GM18507 (cell line): ENCODE measurements around the gene DCLK1.

ENCODE experiments used
- DNase-seq: peaks from one replicate; pipeline ENCODE4 v3.0.0; 2011; ENCODE audit warnings: low read depth; ENCODE audit not compliant: insufficient read length; ENCODE audit errors: extremely low spot score
- FAIRE-seq: peaks from 2 replicates; lab custom pipeline; 2011; peaks lifted over from hg19 to GRCh38; lab: Jason Lieb, UNC

Gene DCLK1

DNA sequence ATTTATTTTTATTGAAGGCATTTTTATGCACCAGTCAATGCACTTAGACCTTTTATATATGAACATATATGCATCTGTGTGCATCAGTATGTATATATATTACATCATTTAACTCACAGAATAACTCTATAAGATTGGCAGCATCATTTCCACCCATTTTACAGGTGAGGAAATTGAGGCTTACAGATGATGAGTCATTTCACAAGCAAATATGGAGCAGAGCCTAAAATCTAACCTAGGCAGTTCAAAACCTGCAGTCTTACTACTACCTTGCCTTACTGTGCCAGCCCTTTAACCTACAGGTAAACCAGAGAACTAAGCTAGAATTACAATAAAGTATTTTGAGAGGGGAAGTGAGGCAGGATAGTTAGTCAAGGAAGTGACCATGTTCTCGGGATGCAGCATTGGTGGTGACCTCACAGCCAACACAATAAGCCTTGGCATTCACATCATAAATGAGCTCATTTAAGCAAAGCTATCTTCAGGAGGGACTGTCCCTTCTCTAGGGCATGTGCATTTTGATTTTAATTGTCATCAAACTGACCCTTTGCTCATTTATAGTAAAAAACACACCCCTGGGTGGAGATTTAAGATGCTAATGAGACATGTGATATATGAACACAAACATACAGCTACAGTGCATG, 274.3 kb downstream of the DCLK1 start:
- DNase-seq (no peak), FAIRE-seq (no peak)

DNA sequence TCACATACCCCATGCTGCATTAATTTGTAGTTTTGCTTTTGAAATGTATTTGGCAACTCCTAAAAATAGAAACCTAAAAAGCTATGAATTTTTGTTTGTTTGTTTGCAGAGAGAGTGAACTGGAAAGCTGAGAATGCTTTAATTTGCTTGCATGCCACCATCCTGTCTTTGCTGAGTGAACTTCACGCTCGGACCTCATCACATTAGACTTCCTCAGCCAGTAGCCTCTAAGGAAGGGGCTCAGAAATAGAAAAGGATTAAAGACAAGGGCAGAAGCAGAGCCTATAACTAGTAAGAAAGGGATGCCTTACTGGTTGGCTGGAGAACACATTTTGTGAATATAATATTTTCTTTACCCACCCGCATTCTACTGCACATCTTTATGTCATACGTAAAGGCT, 275.1 kb downstream of the DCLK1 start:
- FAIRE-seq = no peak
- DNase-seq = no peak

GRCh38 chr13:35855531-35856019, 275.6 kb downstream of the DCLK1 start:
- no peak for DNase-seq

DNA sequence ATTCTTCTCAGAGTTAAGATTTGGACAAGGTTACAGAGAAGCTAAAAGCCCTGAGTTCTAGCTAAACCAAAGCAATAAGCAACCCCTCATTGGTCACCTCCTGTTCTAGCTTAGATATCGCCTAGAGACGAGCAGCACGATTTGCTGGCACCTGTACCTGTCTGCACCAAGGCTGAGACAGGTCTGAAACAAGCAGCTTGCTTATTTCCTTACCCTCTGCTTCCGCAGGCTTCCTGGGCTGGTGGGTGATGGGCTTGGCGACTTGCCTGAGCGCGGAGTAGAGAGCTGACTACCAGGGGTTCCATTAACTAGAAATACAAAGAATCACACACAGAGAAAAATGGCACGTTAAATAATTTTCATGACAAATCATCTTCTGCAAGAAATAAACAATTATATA, 276.9 kb downstream of the DCLK1 start:
- no peak for DNase-seq
- FAIRE-seq = no peak

More at GRCh38 chr13:35855531-35856019, 275.6 kb downstream of the DCLK1 start:
- no peak for FAIRE-seq

- DNase-seq = no peak
- FAIRE-seq = no peak
Observed at GRCh38 chr13:35851881-35852280, 279.3 kb downstream of the DCLK1 start.

DNA sequence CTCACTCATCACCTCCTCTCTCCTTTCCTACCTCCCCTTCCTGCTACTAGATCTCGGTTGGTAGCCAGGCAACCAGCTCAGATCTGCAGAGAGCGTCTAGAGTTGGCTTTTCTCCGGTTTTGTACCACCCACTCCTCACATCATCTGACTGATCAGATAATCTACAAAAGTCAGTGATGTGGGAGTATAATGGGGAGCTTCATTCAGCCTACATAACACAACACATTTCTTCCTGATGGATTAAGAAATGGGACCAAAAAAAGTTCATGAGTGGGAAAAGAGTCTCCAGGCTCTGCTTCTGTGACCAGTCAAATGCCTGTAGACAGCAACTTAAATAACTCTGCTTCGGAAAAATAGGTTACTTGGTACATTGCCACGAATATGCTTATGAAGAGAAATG, 279.8 kb downstream of the DCLK1 start:
- FAIRE-seq (no peak), DNase-seq (no peak)

DNA sequence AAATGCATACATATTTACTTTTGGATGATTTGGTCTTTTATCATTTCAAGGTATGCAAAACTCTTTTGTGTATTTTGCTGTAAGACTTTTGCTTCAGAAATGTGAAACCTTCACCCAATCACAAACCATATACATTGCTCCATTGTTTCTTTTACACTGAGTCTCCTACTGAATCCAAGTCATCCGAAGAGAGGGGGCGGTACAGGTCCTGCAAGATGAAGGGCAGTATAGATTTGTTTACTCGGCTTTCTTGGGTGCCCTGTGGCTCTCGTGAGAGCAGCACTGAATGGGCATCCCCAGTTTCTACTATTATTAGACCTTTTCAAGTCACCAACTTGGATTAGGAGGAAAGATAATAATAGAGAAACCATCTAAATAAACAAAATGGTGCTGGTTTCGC, 280.6 kb downstream of the DCLK1 start:
- DNase-seq (no peak), FAIRE-seq (no peak)

DNA sequence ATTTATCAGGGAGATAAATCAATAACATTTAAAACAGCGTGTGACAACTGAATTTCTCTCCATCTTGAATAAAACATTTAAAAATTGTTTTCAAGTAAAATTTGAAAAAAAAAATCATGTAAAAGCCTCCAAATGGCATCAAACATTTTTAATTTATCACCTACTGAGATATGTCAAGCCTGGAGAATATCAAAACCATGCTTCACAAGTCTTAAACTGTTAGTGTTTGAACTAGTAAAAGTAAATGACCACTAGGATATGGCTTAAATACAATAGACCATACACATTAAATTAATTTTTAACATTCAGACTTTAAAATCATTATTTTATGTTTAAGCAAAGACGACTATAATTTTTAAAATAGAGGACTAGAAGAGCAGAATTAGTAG, 281.9 kb downstream of the DCLK1 start:
- FAIRE-seq (no peak), DNase-seq (no peak)

DNA sequence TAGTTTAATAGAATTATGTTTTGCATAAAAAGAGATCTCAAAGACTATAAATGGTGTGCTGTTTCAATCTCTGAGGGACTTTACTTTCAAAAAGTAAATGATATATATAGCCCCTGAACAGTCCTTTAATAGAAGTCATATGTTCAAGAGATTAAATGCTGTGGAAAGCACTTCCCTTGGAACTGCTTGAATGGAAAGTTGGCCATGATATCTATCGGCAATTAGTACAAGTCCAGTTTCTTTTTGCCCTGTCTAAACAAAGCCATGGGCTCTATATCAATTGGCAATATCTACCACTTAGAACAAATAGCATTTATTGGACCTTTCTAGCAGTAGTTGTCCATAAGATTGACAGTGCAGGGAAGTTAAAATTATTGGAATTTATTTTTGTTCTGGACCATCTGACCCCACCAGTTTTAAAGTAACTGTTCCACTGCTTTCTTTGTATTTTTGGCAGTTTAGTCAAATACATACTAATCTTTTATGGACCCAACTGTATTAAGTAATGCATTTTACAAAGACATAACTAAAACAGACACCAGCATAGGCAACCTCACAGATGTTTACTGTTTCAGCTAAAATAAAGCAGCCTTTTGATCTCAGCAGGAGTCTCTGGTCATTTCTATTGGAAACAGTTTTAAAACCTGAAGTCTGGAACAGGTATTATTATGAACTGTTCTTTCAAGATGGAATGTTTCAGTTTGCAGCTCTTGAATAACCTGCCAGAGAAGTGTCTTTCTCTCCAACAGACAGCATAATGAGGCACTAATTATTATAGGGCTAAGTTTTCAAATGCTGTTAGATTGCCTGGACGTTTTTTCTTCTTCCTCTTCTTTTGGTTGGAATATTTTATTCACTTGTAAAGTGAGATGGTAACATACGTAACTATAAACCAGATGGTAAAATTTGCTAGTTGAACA, 282.6 kb downstream of the DCLK1 start:
- FAIRE-seq (no peak), DNase-seq (no peak)

- DNase-seq (no peak), FAIRE-seq (no peak)
Observed at GRCh38 chr13:35843272-35843671, 287.9 kb downstream of the DCLK1 start.

GRCh38 chr13:35841060-35841521, 290.1 kb downstream of the DCLK1 start:
- DNase-seq = no peak
- FAIRE-seq = no peak

- no peak for DNase-seq
- no peak for FAIRE-seq
Observed at GRCh38 chr13:35839806-35840205, 291.4 kb downstream of the DCLK1 start.

DNA sequence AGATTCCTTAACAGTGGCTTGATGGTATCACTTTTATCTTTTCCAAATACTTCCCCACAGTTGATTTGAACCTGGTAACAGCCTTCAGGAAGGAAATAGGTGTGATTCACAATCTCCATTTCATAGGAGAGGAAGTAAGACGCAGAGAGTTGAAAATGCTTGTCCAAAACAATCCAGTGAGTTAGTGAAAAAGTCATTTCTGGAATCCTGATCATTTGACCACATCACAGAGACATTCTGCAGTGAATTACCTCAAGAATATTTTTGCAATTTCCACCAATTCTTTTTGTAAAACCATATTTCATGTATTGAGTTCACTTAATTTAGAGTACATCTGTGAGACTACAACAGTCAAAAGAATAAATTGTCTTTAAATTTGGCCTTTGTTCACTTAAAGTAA, 292.8 kb downstream of the DCLK1 start:
- FAIRE-seq (no peak), DNase-seq (no peak)

DNA sequence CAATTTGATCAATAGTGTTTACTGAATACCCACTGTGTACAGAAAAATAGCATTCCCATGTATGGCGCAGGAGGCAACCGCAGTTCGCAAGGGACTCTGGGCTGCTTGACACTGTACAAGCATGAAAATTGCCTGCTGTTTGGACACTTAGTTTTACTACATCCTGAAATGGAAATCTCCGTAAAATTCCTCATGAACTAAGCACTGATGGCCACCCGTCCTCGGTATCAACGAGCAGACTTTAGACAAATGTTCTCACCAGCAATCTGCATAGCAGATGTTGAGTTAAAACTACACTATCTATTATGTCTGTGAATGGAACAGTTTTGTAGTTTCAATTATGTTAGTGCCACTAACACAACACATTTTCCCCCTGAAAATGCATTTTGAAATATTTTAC, 294.7 kb downstream of the DCLK1 start:
- DNase-seq (no peak), FAIRE-seq (no peak)

DNA sequence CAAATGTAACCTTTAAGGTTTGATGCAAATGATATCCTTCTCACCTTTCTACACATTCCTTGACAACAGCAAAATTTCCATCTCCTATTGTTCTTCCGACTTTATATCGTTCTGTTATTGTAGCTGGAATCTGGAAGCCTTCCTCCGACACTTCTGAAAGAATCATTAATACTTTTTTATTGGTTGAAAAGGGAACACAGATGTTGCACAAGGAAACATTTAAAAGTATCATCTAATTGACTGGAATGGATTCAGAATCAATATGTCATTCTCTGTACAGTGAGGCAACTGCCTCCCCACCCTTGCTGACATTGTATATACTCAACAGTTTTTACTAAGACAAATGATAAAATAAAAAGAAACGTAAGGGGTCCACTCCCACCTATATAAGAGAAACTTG, 295.2 kb downstream of the DCLK1 start:
- DNase-seq = no peak
- no peak for FAIRE-seq

GRCh38 chr13:35833608-35834275, 297.4 kb downstream of the DCLK1 start:
- no peak for FAIRE-seq
- no peak for DNase-seq

GRCh38 chr13:35833031-35833430, 298.2 kb downstream of the DCLK1 start:
- no peak for DNase-seq
- no peak for FAIRE-seq

GRCh38 chr13:35832551-35832950, 298.6 kb downstream of the DCLK1 start:
- no peak for FAIRE-seq
- DNase-seq = no peak

GRCh38 chr13:35830850-35831450, 300.2 kb downstream of the DCLK1 start:
- FAIRE-seq = no peak
- DNase-seq = no peak
